Measurements from ENCODE around the gene SIGLEC15. TPM values are rescaled to one million over a fixed set of nuclear protein-coding genes. Genes with fewer than 3 reads are reported as not detected.

Gene SIGLEC15
- total and polyA plus RNA-seq, 10 of the 15 experiments (the other 5 are each of a cell fraction or from before 2014, with no cell fraction given), result 0.09 to 0.45 TPM; not detected in 8

DNA sequence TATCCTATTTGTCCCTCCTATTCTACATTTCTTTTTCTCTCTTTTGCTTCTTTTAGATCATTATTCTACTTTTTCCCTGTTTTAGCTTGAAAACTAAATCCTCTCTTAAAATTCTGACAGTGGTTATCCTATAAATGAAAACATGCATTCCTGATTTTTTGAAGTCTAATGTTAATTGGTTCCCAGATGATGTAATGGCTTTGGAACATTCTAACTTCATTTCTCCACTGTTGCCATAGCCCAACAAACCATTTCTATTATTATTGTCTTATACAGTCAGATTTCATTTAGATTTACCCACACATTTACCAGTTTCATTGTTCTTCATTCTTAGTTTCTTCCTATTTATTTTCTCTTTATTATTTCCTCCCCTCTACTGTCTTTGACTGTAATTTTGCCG is 36.5 kb downstream of the SIGLEC15 start:
- intact Hi-C loops (cut with micrococcal nuclease; ENCODE audit: unreplicated experiment), result no loop called here
- FAIRE-seq, result no peak
- BruUV-seq (replicated peaks), result no TSS peak

DNA sequence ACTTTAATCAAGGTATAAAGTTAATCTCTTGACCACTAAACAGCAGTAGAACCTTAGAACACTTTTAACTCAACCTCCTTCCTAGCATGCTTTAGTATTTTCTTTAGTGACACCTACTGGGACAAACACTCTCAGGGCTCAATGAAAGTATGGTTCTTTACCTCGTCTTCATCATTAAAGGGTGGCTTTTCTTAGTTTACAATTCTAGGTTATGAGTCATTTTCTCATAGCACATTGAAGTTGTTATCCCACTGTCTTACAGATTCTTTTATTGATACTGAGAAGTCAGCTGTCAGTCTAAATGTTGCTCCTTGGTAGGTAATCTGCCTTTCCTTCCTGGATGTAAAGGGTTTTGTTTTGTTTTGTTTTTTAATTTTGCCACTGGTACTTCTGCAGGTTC is 38.0 kb downstream of the SIGLEC15 start:
- ChIA-PET RAD21 (ENCODE audit: unreplicated experiment) (no interaction called here), SMC1A (ENCODE audit: uncharacterized antibody, unreplicated experiment) (no interaction called here), CTCF (interaction anchor here (10.8 kb wide), 1 partner anchor 16 kb away, joined by 81 read pairs; no protein-coding TSS in a partner anchor), POLR2A (no interaction called here)
- BruUV-seq (replicated peaks), result no TSS peak
- ATAC-seq (no peak), FAIRE-seq (no peak), DNase-seq (ENCODE audit: low read depth, low spot score) (no peak)
- no peaks in the 10 kb centered on the region for H3K79me2 ChIP-seq (ENCODE audit: control insufficient read depth, insufficient read depth, low read length)
- no peaks in the 10 kb centered on the region; the same call in 1 of the 3 replicates for H3K9me3 ChIP-seq (replicated peaks; ENCODE audit: control insufficient read depth, insufficient read depth, low read length)
- no peak overlapping the region for H3K4me3 ChIP-seq
- 95% methylated on average over 1 of the region's 1 CpG for WGBS (ENCODE audit: insufficient coverage, insufficient replicate concordance, low lambda C conversion rate, missing lambda C conversion rate)
- no peaks in the 10 kb centered on the region for H4K20me1 ChIP-seq (ENCODE audit: control insufficient read depth, insufficient read depth)
- H2AFZ ChIP-seq (ENCODE audit: control insufficient read depth, low read depth, low read length), result no peak overlapping the region
- no peaks in the 10 kb centered on the region for H3K4me1 ChIP-seq (ENCODE audit: control insufficient read depth, insufficient read depth, low read length)
- intact Hi-C loops (cut with micrococcal nuclease; ENCODE audit: unreplicated experiment) (no loop called here), in situ Hi-C loops (cut with MboI) (no loop called here)
- no peak overlapping the region for H3K4me2 ChIP-seq (ENCODE audit: control insufficient read depth, insufficient read depth)
- no peak overlapping the region for H3K9ac ChIP-seq (ENCODE audit: control insufficient read depth, insufficient read depth, low read length)
- no peaks in the 10 kb centered on the region for H3K27me3 ChIP-seq (replicated peaks in 1 of 2; ENCODE audit: control insufficient read depth in 2 of 2, insufficient read depth in 2 of 2, low read length in 1 of 2)
- H3K36me3 ChIP-seq (ENCODE audit: control insufficient read depth in 2 of 2, insufficient read depth in 2 of 2, low read length in 1 of 2), result peaks cover 3 to 25% of the 10 kb centered on the region in 2 experiments
- H3K27ac ChIP-seq (ENCODE audit: control insufficient read depth, insufficient read depth), result no peak overlapping the region
- no peak for TF ChIP-seq IKZF2 (IDR thresholded peaks at IDR 0.05)
- no peak for TF ChIP-seq ZNF622 (IDR thresholded peaks at IDR 0.05)
- TF ChIP-seq MYC (IDR thresholded peaks at IDR 0.05; ENCODE audit: insufficient read depth, insufficient read length, insufficient replicate concordance, low read length, severe bottlenecking), result no peak
- TF ChIP-seq, protein P1, sequence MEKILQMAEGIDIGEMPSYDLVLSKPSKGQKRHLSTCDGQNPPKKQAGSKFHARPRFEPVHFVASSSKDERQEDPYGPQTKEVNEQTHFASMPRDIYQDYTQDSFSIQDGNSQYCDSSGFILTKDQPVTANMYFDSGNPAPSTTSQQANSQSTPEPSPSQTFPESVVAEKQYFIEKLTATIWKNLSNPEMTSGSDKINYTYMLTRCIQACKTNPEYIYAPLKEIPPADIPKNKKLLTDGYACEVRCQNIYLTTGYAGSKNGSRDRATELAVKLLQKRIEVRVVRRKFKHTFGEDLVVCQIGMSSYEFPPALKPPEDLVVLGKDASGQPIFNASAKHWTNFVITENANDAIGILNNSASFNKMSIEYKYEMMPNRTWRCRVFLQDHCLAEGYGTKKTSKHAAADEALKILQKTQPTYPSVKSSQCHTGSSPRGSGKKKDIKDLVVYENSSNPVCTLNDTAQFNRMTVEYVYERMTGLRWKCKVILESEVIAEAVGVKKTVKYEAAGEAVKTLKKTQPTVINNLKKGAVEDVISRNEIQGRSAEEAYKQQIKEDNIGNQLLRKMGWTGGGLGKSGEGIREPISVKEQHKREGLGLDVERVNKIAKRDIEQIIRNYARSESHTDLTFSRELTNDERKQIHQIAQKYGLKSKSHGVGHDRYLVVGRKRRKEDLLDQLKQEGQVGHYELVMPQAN (conservative IDR thresholded peaks at IDR 0.05), result no peak
- no peak for TF ChIP-seq RELA (IDR thresholded peaks at IDR 0.05; ENCODE audit: borderline replicate concordance, partially characterized antibody)
- TF ChIP-seq, protein P2, sequence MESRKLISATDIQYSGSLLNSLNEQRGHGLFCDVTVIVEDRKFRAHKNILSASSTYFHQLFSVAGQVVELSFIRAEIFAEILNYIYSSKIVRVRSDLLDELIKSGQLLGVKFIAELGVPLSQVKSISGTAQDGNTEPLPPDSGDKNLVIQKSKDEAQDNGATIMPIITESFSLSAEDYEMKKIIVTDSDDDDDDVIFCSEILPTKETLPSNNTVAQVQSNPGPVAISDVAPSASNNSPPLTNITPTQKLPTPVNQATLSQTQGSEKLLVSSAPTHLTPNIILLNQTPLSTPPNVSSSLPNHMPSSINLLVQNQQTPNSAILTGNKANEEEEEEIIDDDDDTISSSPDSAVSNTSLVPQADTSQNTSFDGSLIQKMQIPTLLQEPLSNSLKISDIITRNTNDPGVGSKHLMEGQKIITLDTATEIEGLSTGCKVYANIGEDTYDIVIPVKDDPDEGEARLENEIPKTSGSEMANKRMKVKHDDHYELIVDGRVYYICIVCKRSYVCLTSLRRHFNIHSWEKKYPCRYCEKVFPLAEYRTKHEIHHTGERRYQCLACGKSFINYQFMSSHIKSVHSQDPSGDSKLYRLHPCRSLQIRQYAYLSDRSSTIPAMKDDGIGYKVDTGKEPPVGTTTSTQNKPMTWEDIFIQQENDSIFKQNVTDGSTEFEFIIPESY (IDR thresholded peaks at IDR 0.05), result no peak
- TF ChIP-seq POU2F2 (IDR thresholded peaks at IDR 0.05; ENCODE audit: borderline replicate concordance, low read depth, low read length), result no peak
- TF ChIP-seq RBBP5 (conservative IDR thresholded peaks at IDR 0.05), result no peak

More for the DNA sequence above, 36.5 kb downstream of the SIGLEC15 start:
- TF ChIP-seq RFX5 (IDR thresholded peaks at IDR 0.05; ENCODE audit: low read depth, low read length), result no peak
- no peak for TF ChIP-seq SPI1 (IDR thresholded peaks at IDR 0.05; ENCODE audit: borderline replicate concordance, insufficient read depth, low read depth, low read length)
- TF ChIP-seq, protein P3, sequence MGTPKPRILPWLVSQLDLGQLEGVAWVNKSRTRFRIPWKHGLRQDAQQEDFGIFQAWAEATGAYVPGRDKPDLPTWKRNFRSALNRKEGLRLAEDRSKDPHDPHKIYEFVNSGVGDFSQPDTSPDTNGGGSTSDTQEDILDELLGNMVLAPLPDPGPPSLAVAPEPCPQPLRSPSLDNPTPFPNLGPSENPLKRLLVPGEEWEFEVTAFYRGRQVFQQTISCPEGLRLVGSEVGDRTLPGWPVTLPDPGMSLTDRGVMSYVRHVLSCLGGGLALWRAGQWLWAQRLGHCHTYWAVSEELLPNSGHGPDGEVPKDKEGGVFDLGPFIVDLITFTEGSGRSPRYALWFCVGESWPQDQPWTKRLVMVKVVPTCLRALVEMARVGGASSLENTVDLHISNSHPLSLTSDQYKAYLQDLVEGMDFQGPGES (IDR thresholded peaks at IDR 0.05), result no peak
- TF ChIP-seq TARDBP (IDR thresholded peaks at IDR 0.05; ENCODE audit: borderline replicate concordance), result no peak
- Histone ChIP-seq H3K9ac (ENCODE audit: control insufficient read depth, insufficient read depth, low read length) (no peak overlapping the region), H3K9me3 (replicated peaks; ENCODE audit: control insufficient read depth, insufficient read depth, low read length) (no peaks in the 10 kb centered on the region; the same call in 1 of the 3 replicates), H3K79me2 (ENCODE audit: control insufficient read depth, insufficient read depth, low read length) (no peaks in the 10 kb centered on the region), H3K27ac (ENCODE audit: control insufficient read depth, insufficient read depth) (no peak overlapping the region), H4K20me1 (ENCODE audit: control insufficient read depth, insufficient read depth) (no peaks in the 10 kb centered on the region), H3K4me1 (ENCODE audit: control insufficient read depth, insufficient read depth, low read length) (no peaks in the 10 kb centered on the region), H2AFZ (ENCODE audit: control insufficient read depth, low read depth, low read length) (no peak overlapping the region), H3K36me3 (ENCODE audit: control insufficient read depth in 2 of 2, insufficient read depth in 2 of 2, low read length in 1 of 2) (peaks cover 2 to 26% of the 10 kb centered on the region in 2 experiments), H3K4me3 (no peak overlapping the region), H3K4me2 (ENCODE audit: control insufficient read depth, insufficient read depth) (no peak overlapping the region), H3K27me3 (replicated peaks in 1 of 2; ENCODE audit: control insufficient read depth in 2 of 2, insufficient read depth in 2 of 2, low read length in 1 of 2) (no peaks in the 10 kb centered on the region)
- ChIA-PET RAD21 (ENCODE audit: unreplicated experiment) (interaction anchor here (0.8 kb wide), 1 partner anchor 17 kb away, joined by 3 read pairs; no protein-coding TSS in a partner anchor), CTCF (interaction anchor here (1.1 to 10.8 kb wide), 2 partner anchors 18 to 139 kb away, joined by 3 to 81 read pairs; no protein-coding TSS in a partner anchor), POLR2A (no interaction called here), SMC1A (ENCODE audit: uncharacterized antibody, unreplicated experiment) (interaction anchor here (1.4 to 1.9 kb wide), 2 partner anchors 8 to 42 kb away, joined by 4 to 5 read pairs; no protein-coding TSS in a partner anchor)
- DNase-seq (ENCODE audit: low read depth, low spot score) (no peak), ATAC-seq (no peak)
- WGBS (ENCODE audit: insufficient coverage, insufficient replicate concordance, low lambda C conversion rate, missing lambda C conversion rate), result 100% methylated on average over 1 of the region's 1 CpG
- in situ Hi-C loops (cut with MboI), result no loop called here

Data from GM12878 (cell line).